ENCODE measurements around the gene RALGDS.

DNA sequence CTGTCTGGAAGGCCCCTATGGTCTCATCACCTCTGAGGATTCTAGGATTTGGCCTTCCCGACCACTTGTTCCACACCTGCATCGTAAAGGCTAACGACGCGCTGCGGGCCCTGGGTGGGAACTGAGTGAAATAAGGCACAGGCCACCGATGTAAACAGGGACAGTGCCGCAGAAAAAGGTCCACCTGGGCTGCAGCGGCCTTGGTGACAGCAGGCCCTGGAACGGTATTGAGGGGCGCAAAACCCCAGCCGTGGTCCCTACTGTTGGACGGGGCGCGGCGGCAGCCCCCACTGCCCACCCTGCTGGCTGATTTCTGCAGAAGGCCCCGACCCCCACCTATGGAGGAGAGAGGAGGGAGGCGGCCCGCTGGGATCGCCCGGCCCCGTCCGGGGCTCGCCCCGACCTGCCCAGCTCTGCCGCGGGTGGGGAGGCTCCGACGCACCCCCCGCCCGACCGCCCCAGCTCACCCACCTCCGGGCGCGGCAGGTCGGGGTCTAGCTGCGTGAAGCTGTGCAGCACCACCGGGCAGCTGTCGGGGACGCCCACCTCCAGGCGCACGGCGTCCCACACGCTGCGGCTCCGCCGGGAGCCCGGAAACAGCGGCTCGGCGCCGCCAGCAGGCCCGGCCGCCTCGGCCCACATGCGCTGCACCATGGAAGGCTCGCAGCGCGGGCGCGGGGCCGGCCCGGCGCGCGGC lies 391 bp downstream of the RALGDS start:
- TF ChIP-seq, protein P1, sequence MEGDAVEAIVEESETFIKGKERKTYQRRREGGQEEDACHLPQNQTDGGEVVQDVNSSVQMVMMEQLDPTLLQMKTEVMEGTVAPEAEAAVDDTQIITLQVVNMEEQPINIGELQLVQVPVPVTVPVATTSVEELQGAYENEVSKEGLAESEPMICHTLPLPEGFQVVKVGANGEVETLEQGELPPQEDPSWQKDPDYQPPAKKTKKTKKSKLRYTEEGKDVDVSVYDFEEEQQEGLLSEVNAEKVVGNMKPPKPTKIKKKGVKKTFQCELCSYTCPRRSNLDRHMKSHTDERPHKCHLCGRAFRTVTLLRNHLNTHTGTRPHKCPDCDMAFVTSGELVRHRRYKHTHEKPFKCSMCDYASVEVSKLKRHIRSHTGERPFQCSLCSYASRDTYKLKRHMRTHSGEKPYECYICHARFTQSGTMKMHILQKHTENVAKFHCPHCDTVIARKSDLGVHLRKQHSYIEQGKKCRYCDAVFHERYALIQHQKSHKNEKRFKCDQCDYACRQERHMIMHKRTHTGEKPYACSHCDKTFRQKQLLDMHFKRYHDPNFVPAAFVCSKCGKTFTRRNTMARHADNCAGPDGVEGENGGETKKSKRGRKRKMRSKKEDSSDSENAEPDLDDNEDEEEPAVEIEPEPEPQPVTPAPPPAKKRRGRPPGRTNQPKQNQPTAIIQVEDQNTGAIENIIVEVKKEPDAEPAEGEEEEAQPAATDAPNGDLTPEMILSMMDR (IDR thresholded peaks at IDR 0.05) = no peak
- no peak for TF ChIP-seq ATF1 (CRISPR knock-in tag; IDR thresholded peaks at IDR 0.05)

Measured in WTC11 (cell line).